Fibroblast of lung (primary cell): ENCODE data around the gene SPPL3. TPM values are rescaled to one million over a fixed set of nuclear protein-coding genes. Genes with fewer than 3 reads are reported as not detected.

Source experiments
- DNase-seq, 2 donors: peaks; one replicate each; pipeline versions ENCODE4 v3.0.0 to v3.0.0-alpha.2; 2010; ENCODE audit warnings: low read depth in 2 of 2
- H2AFZ ChIP-seq: 2 replicates; pipeline ENCODE4 v1.5.1; 2012; ENCODE audit warnings: low read length, control low read depth, inconsistent platforms
- H3K27ac ChIP-seq: 2 replicates; pipeline ENCODE4 v1.5.1; 2011; ENCODE audit warnings: low read length, control low read depth; ENCODE audit not compliant: insufficient read depth
- H3K27me3 ChIP-seq: 2 replicates; pipeline ENCODE4 v1.5.1; 2011; ENCODE audit warnings: mild to moderate bottlenecking, low read length; ENCODE audit not compliant: control insufficient read depth, insufficient read depth
- H3K36me3 ChIP-seq: 2 replicates; pipeline ENCODE4 v1.5.1; 2011; ENCODE audit warnings: low read length; ENCODE audit not compliant: control insufficient read depth, insufficient read depth
- H3K4me1 ChIP-seq: 2 replicates; pipeline ENCODE4 v1.5.1; 2011; ENCODE audit warnings: low read length; ENCODE audit not compliant: control insufficient read depth, insufficient read depth; ENCODE audit errors: extremely low read depth
- H3K4me2 ChIP-seq: 2 replicates; pipeline ENCODE4 v1.5.1; 2011; ENCODE audit warnings: low read length, control low read depth; ENCODE audit not compliant: insufficient read depth; ENCODE audit errors: extremely low read depth
- H3K4me3 ChIP-seq, 4 experiments: fragments of 200-600 bp in 1 of 4; sonication (generic) in 1 of 4; replicated peaks in 1 of 4; 2 replicates each; pipeline ENCODE4 v1.5.1; 2011 to 2016; ENCODE audit warnings: low read length in 4 of 4, low read depth in 3 of 4, mild to moderate bottlenecking in 3 of 4, control low read depth in 2 of 4, inconsistent platforms in 1 of 4, mixed read lengths in 1 of 4; ENCODE audit not compliant: insufficient read depth in 1 of 4; ENCODE audit errors: control extremely low read depth in 1 of 4
- H3K79me2 ChIP-seq: 2 replicates; pipeline ENCODE4 v1.5.1; 2012; ENCODE audit warnings: mild to moderate bottlenecking, low read length, inconsistent platforms; ENCODE audit not compliant: control insufficient read depth, insufficient read depth
- H3K9ac ChIP-seq: 2 replicates; pipeline ENCODE4 v1.5.1; 2011; ENCODE audit warnings: mild to moderate bottlenecking, low read length, control low read depth; ENCODE audit not compliant: insufficient read depth
- H3K9me3 ChIP-seq: 2 replicates; pipeline ENCODE4 v1.5.1; 2012; ENCODE audit warnings: low read depth, low read length; ENCODE audit not compliant: control insufficient read depth, insufficient read depth
- H4K20me1 ChIP-seq: 2 replicates; pipeline ENCODE4 v1.5.1; 2011; ENCODE audit warnings: low read length; ENCODE audit not compliant: control insufficient read depth, insufficient read depth; ENCODE audit errors: extremely low read depth
- CTCF ChIP-seq, 2 donors: IDR thresholded peaks in 1 of 2; conservative IDR thresholded peaks in 1 of 2; 1 replicate in 1 of 2; 2 replicates in 1 of 2; pipeline ENCODE4 v1.5.1; 2011 to 2012; ENCODE audit warnings: low read length in 2 of 2, control low read depth in 1 of 2, inconsistent platforms in 1 of 2, low read depth in 1 of 2, mild to moderate bottlenecking in 1 of 2
- EZH2 ChIP-seq: IDR thresholded peaks from 2 replicates; pipeline ENCODE4 v1.5.1; 2012; ENCODE audit warnings: low read length, control low read depth, mild to moderate bottlenecking; ENCODE audit errors: missing control alignments
- polyA plus RNA-seq, 2 donors: library from polyadenylated mRNA; depleted of rRNA in 1 of 2; stranded (reverse) in 1 of 2; unstranded in 1 of 2; fragments of >200 nt; gene quantifications; 2 replicates each; pipeline ENCODE4 v1.2.1, GENCODE V29; 2011 to 2012; ENCODE audit warnings: missing spikeins in 1 of 2
- total RNA-seq: library from RNA; depleted of rRNA; stranded (reverse); fragments of >200 nt; gene quantifications from 2 replicates; pipeline ENCODE4 v1.2.1, GENCODE V29; 2014

The SPPL3 gene
- total and polyA plus RNA-seq, 2 donors (not counting 1 experiment from before 2014, with no cell fraction given), result 7.1 to 41.4 TPM

GRCh38 chr12:120758798-120759590 lies 145.2 kb downstream of the SPPL3 start:
- H3K4me1 ChIP-seq, result no peaks in the 10 kb centered on the region
- H3K27me3 ChIP-seq, result no peaks in the 10 kb centered on the region
- H3K4me3 ChIP-seq, result no peak overlapping the region
- H3K9ac ChIP-seq, result no peak overlapping the region
- no peak for DNase-seq
- no peaks in the 10 kb centered on the region for H4K20me1 ChIP-seq
- TF ChIP-seq EZH2, result no peak
- H3K79me2 ChIP-seq, result no peaks in the 10 kb centered on the region
- H3K27ac ChIP-seq, result no peak overlapping the region
- H3K9me3 ChIP-seq, result no peaks in the 10 kb centered on the region
- no peak overlapping the region for H3K4me2 ChIP-seq
- peaks cover 6% of the 10 kb centered on the region for H3K36me3 ChIP-seq
- no peak overlapping the region for H2AFZ ChIP-seq

- TF ChIP-seq EZH2 (no peak), CTCF (conservative IDR thresholded peaks at IDR 0.05 in 1 of 2, IDR thresholded peaks at IDR 0.05 in 1 of 2; ENCODE audit: low read depth in 1 of 2, low read length in 2 of 2) (no peak)
- no peak for DNase-seq
Observed at GRCh38 chr12:120757949-120758348, 146.2 kb downstream of the SPPL3 start.

GRCh38 chr12:120757226-120757742 lies 146.9 kb downstream of the SPPL3 start:
- Histone ChIP-seq H2AFZ (no peak overlapping the region), H3K4me2 (no peak overlapping the region), H3K36me3 (no peaks in the 10 kb centered on the region), H3K9ac (no peak overlapping the region), H3K4me3 (no peak overlapping the region), H3K4me1 (no peaks in the 10 kb centered on the region), H4K20me1 (no peaks in the 10 kb centered on the region), H3K79me2 (no peaks in the 10 kb centered on the region), H3K27ac (no peak overlapping the region), H3K27me3 (no peaks in the 10 kb centered on the region), H3K9me3 (no peaks in the 10 kb centered on the region)
- no peak for DNase-seq
- TF ChIP-seq CTCF (conservative IDR thresholded peaks at IDR 0.05 in 1 of 2, IDR thresholded peaks at IDR 0.05 in 1 of 2; ENCODE audit: low read depth in 1 of 2, low read length in 2 of 2) (no peak), EZH2 (no peak)

More at GRCh38 chr12:120757949-120758348, 146.2 kb downstream of the SPPL3 start:
- Histone ChIP-seq H3K27ac (no peak overlapping the region), H3K36me3 (peaks cover 2% of the 10 kb centered on the region), H3K4me3 (no peak overlapping the region), H3K4me1 (no peaks in the 10 kb centered on the region), H4K20me1 (no peaks in the 10 kb centered on the region), H3K9me3 (no peaks in the 10 kb centered on the region), H2AFZ (no peak overlapping the region), H3K9ac (no peak overlapping the region), H3K27me3 (no peaks in the 10 kb centered on the region), H3K4me2 (no peak overlapping the region), H3K79me2 (no peaks in the 10 kb centered on the region)
